Measurements from ENCODE around the gene ACTA1. TPM values are rescaled to one million over a fixed set of nuclear protein-coding genes. Genes with fewer than 3 reads are reported as not detected.
"Not testable (repeated sequence)": the region's sequence is repeated elsewhere in the genome, so short reads cannot be mapped to it uniquely, and the experiment has no call there.

Gene ACTA1
- total RNA-seq, 1 experiment from 2014 or later = not detected

DNA sequence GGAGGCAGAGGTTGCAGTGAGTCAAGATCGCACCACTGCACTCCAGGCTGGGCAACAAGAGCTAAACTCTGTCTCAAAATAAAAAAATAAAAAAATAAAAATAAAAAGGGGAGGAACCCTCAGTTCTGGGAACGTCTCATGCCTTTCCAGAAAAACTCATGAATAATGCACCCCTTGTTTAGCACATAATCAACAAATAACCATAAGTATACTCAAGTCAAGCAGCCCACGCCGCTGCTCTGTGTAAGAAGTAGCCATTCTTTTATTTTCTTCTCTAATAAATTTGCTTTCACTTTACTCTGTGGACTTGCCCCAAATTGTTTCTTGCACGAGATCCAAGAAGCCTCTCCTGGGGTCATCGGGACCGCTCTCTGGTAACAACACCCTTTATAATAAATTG is 14.5 kb upstream of the ACTA1 start:
- DNase-seq (ENCODE audit: low spot score) = no peak
- in situ Hi-C loops (cut with HindIII; ENCODE audit: low sequenced_read_pairs) = no loop called here

GRCh38 chr1:229447809-229448252 is 13.9 kb upstream of the ACTA1 start:
- in situ Hi-C loops (cut with HindIII; ENCODE audit: low sequenced_read_pairs) = no loop called here
- no peak for DNase-seq (ENCODE audit: low spot score)

DNA sequence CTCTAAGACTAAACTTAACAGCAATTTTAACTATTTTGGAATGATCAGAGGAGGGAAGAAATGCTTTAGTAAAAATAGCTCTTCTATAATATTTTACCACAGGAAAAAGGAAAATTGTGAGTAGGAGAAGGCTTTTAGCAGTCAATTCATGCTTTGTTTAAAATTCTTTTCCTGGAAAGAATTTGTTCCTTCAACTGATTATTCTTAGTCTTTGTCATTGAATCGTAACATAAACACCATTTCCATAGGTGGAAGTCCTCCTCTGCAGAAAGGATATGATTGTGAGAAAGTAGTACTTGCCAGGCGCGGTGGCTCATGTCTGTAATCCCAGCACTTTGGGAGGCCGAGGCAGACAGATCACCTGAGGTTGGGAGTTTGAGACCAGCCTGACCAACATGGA is 11.9 kb upstream of the ACTA1 start:
- no peak for DNase-seq (ENCODE audit: low spot score)
- in situ Hi-C loops (cut with HindIII; ENCODE audit: low sequenced_read_pairs) = no loop called here

DNA sequence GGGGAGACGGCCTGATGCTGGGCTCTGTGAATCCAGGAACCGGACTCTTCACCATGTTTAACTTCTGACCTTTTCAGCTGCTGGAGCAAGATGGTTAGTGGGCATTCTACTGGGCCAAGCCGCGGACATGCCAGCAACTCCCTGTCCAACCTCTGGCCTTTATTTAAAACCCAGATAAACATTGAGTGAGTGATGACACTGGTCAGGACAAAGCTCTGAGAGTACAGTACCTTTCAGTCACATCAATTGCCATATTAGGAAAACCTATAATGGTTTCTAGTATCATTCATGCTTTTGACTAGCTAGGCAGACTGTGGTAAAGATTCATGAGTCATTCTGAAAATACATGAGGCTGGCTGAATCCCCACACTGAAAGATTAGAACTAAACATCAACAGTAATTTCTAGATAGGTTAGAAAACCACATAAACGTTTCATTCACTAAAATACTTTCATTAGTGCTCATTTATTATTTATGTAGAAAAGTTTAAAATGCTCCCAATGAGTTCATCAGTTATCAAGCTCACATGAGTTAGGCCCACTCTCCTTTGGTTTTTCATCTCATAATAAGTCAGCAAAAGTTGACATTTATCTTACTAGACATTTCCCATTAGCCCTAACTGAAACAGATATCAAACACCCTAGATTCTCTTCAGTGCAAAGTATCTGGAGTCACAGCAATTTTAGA is 7.1 kb upstream of the ACTA1 start:
- in situ Hi-C loops (cut with HindIII; ENCODE audit: low sequenced_read_pairs) = loop anchor here (5.0 kb wide), 1 partner anchor 36 kb away; no protein-coding TSS in a partner anchor
- no peak for DNase-seq (ENCODE audit: low spot score)

DNA sequence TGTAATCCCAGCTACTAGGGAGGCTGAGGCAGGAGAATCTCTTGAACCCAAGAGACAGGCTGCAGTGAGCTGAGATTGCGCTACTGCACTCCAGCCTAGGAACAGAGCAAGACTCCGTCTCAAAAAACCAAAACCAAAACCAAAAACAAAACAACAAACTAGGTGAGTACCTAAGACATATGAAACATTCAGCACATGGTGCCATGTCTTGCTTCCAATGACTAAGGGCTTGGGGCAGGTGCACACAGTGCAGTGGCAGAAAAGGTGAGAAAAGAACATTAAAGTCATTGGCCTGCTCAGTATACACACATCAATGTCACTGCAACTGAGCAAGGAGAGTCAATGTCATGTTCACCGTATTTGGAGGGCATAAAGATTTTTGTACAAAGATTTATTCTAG is 4.1 kb upstream of the ACTA1 start:
- DNase-seq (ENCODE audit: low spot score) = no peak

DNA sequence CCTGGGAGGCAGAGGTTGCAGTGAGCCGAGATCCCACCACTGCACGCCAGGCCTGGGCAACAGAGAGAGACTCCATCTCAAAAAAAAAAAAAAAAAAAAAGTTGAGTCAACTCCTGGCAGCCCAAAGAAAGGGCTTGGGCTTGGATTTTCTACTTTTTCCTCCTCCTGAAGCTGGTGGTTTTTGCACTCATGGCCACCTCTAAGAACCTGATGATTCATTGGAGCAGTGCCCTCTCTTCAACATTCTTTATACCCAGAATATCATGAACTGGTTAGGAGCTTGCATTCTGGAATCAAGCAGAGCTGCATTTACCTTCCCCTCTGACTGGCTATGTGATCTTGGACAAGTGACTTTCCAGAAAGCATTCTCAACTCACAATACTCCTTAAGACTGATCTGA is 3.5 kb upstream of the ACTA1 start:
- DNase-seq (ENCODE audit: low spot score) = no peak
- in situ Hi-C loops (cut with HindIII; ENCODE audit: low sequenced_read_pairs) = no loop called here

More for the DNA sequence above, 4.1 kb upstream of the ACTA1 start:
- in situ Hi-C loops (cut with HindIII; ENCODE audit: low sequenced_read_pairs) = no loop called here

GRCh38 chr1:229436201-229436600 is 2.3 kb upstream of the ACTA1 start:
- no peak for DNase-seq (ENCODE audit: low spot score)
- in situ Hi-C loops (cut with HindIII; ENCODE audit: low sequenced_read_pairs) = no loop called here

DNA sequence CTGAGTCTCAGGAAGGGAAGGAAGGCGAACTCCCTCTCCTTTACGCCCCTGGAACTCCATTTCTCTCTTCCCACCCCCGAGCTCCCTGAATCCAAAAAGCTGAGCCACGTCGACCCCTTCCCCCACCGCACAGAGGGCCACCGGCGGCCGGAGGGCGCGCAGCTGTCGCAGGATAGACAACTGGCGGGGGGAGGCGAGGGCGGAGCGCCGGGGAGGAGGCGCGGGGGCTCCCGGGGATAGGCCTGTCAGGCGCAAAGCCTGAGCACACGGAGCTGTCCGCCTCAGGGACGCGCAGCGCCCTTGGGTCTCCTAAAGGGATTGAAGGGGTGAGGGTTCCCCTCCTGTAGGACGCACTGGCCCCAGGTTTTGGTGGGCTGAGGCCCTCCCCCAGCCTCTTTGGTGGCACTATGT is 752 bp upstream of the ACTA1 start:
- DNase-seq (ENCODE audit: low spot score) = peak; percentile 14
- in situ Hi-C loops (cut with HindIII; ENCODE audit: low sequenced_read_pairs) = no loop called here

DNA sequence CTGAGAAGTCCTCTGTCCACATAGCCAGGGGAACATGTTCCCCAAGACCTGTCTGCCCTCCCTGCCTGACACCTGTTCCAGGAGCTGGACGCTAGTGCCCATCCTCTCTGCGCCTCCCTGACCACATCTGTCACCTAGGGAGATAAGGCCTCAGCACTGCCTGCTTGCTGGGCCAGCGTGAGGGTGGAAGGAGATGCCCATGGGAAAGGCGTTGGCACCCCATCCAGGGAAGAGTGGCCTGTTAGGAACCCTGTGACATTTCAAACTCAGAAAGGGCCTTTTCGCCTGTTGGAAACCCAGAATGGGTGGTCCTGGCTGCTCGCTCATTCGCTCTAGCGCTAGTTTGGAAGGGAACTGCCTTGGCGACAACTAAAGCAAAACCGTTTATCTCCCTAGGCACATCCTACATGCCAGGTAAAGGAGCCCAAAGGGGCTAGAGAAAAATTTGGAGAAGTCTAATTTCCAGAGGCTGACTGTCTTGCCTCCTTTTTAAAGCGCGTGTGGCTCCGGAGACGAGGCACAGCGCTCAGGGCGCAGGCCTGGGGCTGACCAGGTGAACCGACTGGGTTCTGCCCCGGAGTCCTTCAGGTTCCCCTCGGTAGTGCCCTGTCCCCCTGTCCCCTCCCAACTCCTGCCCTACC is 410 bp downstream of the ACTA1 start:
- no peak for DNase-seq (ENCODE audit: low spot score)
- in situ Hi-C loops (cut with HindIII; ENCODE audit: low sequenced_read_pairs) = no loop called here

DNA sequence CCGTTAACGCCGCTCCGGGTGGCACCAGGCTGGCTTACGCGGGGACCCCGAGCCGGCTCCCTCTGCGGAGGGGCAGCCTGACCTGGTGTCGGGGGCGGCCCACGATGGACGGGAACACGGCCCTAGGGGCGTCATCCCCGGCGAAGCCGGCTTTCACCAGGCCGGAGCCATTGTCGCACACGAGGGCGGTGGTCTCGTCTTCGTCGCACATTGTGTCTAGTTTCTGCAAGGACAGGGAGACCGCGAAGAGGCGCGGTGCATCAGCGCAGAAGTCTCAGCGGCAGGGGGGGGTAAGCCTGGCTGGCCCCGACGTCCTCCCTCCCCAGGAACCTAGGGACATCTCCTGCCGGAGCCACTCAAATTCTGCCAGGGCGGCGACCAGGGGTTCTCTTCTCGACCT is 989 bp downstream of the ACTA1 start:
- in situ Hi-C loops (cut with HindIII; ENCODE audit: low sequenced_read_pairs) = no loop called here
- DNase-seq (ENCODE audit: low spot score) = no peak

- in situ Hi-C loops (cut with HindIII; ENCODE audit: low sequenced_read_pairs) = no loop called here
- DNase-seq (ENCODE audit: low spot score) = peak; percentile 17
These were observed 1.8 kb downstream of the ACTA1 start for GRCh38 chr1:229432116-229432461.

GRCh38 chr1:229431284-229432115 is 2.4 kb downstream of the ACTA1 start:
- DNase-seq (ENCODE audit: low spot score) = no peak
- in situ Hi-C loops (cut with HindIII; ENCODE audit: low sequenced_read_pairs) = no loop called here

- in situ Hi-C loops (cut with HindIII; ENCODE audit: low sequenced_read_pairs) = no loop called here
- no peak for DNase-seq (ENCODE audit: low spot score)
These were observed 3.1 kb downstream of the ACTA1 start for GRCh38 chr1:229430761-229431283.

DNA sequence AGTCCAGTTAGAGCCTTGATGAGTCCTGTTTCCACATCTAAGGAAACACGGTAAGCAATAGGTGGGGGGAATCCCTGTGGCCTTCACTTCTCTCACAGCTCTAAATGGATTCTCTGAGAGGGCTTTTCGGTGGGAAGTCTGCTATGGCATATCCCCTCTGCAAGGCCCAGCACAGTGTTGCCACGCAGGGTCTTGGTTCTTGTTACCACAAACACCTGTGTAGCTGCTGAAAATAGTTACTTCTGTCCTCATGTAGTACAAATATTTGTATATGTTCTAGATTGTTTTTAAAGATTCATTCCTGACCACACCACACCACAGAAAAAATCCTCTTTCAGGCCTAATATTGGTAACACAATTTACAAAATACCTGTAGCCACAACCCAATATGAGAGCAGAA is 5.6 kb downstream of the ACTA1 start:
- in situ Hi-C loops (cut with HindIII; ENCODE audit: low sequenced_read_pairs) = no loop called here
- DNase-seq (ENCODE audit: low spot score) = no peak

DNA sequence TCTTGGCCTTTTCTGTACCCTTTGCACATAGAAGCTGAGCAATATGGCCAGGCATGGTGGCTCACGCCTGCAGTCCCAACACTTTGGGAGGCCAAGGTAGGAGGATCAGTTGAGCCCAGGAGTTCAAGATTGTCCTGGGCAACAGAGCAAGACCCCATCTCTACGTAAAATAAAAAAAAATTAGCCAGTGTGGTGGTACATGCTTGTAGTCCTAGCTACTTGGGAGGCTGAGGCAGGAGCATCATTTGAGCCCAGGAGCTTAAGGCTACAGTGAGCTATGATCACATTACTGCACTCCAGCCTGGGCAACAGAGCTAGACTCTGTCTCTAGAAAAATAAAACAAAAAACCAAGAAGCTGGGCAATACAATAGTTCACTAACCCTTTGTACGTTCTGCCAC is 6.3 kb downstream of the ACTA1 start:
- DNase-seq (ENCODE audit: low spot score) = no peak
- in situ Hi-C loops (cut with HindIII; ENCODE audit: low sequenced_read_pairs) = no loop called here

DNA sequence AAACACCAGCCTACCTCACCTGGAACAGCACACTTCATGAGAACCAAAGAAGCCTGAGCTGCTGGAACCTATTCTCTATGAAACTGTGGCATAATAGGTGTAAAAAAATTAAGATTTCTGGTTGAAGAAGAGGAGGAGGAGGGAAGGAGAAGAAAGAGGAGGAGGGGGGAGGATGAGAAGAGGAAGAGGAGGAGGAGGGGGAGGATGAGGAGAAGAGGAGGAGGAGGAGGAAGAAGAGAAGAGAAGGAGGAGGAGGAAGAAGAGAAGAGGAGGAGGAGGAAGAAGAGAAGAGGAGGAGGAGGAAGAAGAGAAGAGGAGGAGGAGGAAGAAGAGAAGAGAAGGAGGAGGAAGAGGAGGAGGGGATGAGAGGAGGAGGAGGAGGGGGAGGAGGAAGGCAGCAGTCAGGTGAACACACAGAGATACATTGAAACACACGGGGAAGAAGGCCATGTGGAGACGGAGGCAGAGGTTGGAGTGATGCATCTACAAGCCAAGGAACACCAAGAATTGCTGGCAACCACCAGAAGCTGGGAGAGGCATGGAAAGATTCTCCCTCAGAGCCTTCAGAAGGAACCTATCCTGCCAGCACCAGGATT is 8.2 kb downstream of the ACTA1 start:
- in situ Hi-C loops (cut with HindIII; ENCODE audit: low sequenced_read_pairs) = no loop called here
- no peak for DNase-seq (ENCODE audit: low spot score)

DNA sequence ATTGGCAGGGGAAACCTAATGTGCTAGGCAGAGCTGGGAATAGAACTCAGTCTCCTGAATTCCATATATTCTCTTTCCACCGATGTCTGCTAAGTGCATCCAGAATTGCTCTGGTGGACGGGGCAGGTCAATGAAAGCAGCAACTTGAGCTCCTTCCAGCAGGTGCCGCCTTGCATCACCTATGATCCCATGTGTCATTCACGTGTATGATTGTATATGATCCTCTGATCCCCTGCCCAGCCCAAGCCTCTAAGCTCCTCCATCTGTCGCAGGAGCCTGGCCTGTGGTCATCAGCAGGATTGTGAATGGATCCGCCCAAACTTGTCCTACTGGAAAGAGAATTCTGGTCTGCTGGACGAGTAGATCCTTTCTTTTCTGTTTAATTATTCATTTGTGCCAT is 13.1 kb downstream of the ACTA1 start:
- in situ Hi-C loops (cut with HindIII; ENCODE audit: low sequenced_read_pairs) = no loop called here
- no peak for DNase-seq (ENCODE audit: low spot score)

DNA sequence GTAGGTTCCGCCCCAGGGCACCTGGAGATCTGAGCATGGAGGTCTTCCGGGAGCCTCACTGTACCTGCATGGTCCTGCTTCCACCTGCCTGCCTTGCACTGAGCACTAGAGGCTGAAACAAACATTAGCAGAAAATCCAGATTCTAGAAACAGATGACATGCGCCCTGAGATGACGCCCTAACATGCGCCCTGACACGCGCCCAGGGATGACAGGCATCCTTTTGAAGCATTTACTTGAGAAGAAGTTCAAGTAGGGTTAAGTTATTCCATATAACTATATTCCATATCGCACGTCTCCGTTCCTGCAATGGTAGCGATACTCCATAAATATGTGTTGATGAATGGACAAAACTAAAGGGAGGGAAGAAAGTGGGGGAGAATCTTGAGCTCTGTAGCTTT is 13.7 kb downstream of the ACTA1 start:
- in situ Hi-C loops (cut with HindIII; ENCODE audit: low sequenced_read_pairs) = no loop called here
- no peak for DNase-seq (ENCODE audit: low spot score)

DNA sequence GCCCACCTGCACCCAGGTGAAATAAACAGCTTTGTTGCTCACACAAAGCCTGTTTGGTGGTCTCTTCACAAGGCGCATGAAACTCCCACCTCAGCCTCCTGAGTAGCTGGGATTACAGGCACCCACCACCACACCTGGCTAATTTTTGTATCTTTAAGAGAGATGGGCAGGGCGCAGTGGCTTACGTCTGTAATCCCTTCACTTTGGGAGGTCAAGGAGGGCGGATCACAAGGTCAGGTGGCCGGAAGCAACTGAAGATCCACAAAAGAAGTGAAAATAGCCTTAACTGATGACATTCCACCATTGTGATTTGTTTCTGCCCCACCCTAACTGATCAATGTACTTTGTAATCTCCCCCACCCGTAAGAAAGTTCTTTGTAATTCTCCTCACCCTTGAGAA is 15.3 kb downstream of the ACTA1 start:
- DNase-seq (ENCODE audit: low spot score); in situ Hi-C loops (cut with HindIII; ENCODE audit: low sequenced_read_pairs): not testable (repeated sequence)

GRCh38 chr1:229412810-229413209 is 21.1 kb downstream of the ACTA1 start:
- DNase-seq (ENCODE audit: low spot score); in situ Hi-C loops (cut with HindIII; ENCODE audit: low sequenced_read_pairs): not testable (repeated sequence)
